PC-9 (cell line): ENCODE measurements around the gene TMPRSS11E. TPM values are rescaled to one million over a fixed set of nuclear protein-coding genes. Genes with fewer than 3 reads are reported as not detected.
"Not testable (repeated sequence)": the region's sequence is repeated elsewhere in the genome, so short reads cannot be mapped to it uniquely, and the experiment has no call there.

Experiments
- BruUV-seq: library from RNA; stranded (reverse); fragments of 400-500 nt; replicated peaks from 2 replicates; lab custom pipeline; 2021; lab: Mats Ljungman, UMichigan
- CTCF ChIA-PET: fragments of 300-600 bp; sonication (Branson Sonifier 250); formaldehyde crosslinking; loops from one replicate; lab custom pipeline; 2022; ENCODE audit warnings: antibody characterized with exemption; lab: Charles Lee
- POLR2A ChIA-PET: fragments of 300-600 bp; sonication (Branson Sonifier 250); formaldehyde crosslinking; loops from one replicate; lab custom pipeline; 2022; ENCODE audit warnings: antibody characterized with exemption; ENCODE audit not compliant: unreplicated experiment; lab: Charles Lee
- DNase-seq, 2 experiments: peaks; one replicate each; pipeline versions ENCODE4 v3.0.0 to v3.0.0-alpha.2; 2015 to 2022; ENCODE audit warnings: mixed read lengths in 1 of 2
- H2AFZ ChIP-seq: fragments of 200-600 bp; sonication (generic); 2 replicates; pipeline ENCODE4 v1.8.1; 2017; ENCODE audit warnings: antibody characterized with exemption
- H3F3A ChIP-seq: fragments of 200-600 bp; sonication (generic); 2 replicates; pipeline ENCODE4 v1.8.1; 2017; ENCODE audit warnings: antibody characterized with exemption, mild to moderate bottlenecking, low read depth; ENCODE audit not compliant: insufficient read depth
- H3K27ac ChIP-seq: fragments of 200-600 bp; sonication (generic); 2 replicates; pipeline ENCODE4 v1.6.1; 2016; ENCODE audit warnings: mixed run types
- H3K27me3 ChIP-seq: fragments of 200-600 bp; sonication (generic); 2 replicates; pipeline ENCODE4 v1.6.1; 2016; ENCODE audit warnings: low read depth, mixed run types; ENCODE audit not compliant: insufficient read depth
- H3K36me3 ChIP-seq: fragments of 200-600 bp; sonication (generic); 2 replicates; pipeline ENCODE4 v1.6.1; 2016; ENCODE audit warnings: low read depth, mixed run types
- H3K4me1 ChIP-seq: fragments of 200-600 bp; sonication (generic); replicated peaks from 2 replicates; pipeline ENCODE4 v1.6.1; 2016; ENCODE audit warnings: mixed run types; ENCODE audit not compliant: insufficient read depth
- H3K4me2 ChIP-seq: fragments of 200-600 bp; sonication (generic); 2 replicates; pipeline ENCODE4 v1.6.1; 2017; ENCODE audit warnings: mixed run types
- H3K4me3 ChIP-seq: fragments of 200-600 bp; sonication (generic); 2 replicates; pipeline ENCODE4 v1.6.1; 2016; ENCODE audit warnings: mixed run types
- H3K79me2 ChIP-seq: fragments of 200-600 bp; sonication (generic); 2 replicates; pipeline ENCODE4 v1.6.1; 2017; ENCODE audit warnings: low read depth, mixed run types
- H3K9me2 ChIP-seq: fragments of 200-600 bp; sonication (generic); 2 replicates; pipeline ENCODE4 v1.8.1; 2017; ENCODE audit warnings: mild to moderate bottlenecking; ENCODE audit not compliant: insufficient read depth
- H3K9me3 ChIP-seq: fragments of 200-600 bp; sonication (generic); 2 replicates; pipeline ENCODE4 v1.8.1; 2016; ENCODE audit warnings: low read depth; ENCODE audit not compliant: insufficient read depth
- H4K20me1 ChIP-seq: fragments of 200-600 bp; sonication (generic); 2 replicates; pipeline ENCODE4 v1.8.1; 2017; ENCODE audit not compliant: insufficient read depth
- CTCF ChIP-seq: fragments of 200-600 bp; sonication (generic); conservative IDR thresholded peaks from 2 replicates; pipeline ENCODE4 v1.6.1; 2017; ENCODE audit warnings: mixed run types, antibody characterized with exemption, mild to moderate bottlenecking, moderate library complexity
- EZH2 ChIP-seq: fragments of 200-600 bp; sonication (generic); IDR thresholded peaks from 2 replicates; pipeline ENCODE4 v1.8.0; 2017; ENCODE audit warnings: antibody characterized with exemption, low read depth
- intact Hi-C: fragments of 100-400 bp; cut with micrococcal nuclease; formaldehyde crosslinking; loops from one replicate; pipeline ENCODE4 v1.10.0; 2022; ENCODE audit not compliant: unreplicated experiment
- total RNA-seq: library from RNA; stranded (reverse); gene quantifications from 2 replicates; pipeline ENCODE4 v1.2.3, GENCODE V29; 2021

TMPRSS11E gene
- total RNA-seq, 1 experiment from 2014 or later, result not detected

DNA sequence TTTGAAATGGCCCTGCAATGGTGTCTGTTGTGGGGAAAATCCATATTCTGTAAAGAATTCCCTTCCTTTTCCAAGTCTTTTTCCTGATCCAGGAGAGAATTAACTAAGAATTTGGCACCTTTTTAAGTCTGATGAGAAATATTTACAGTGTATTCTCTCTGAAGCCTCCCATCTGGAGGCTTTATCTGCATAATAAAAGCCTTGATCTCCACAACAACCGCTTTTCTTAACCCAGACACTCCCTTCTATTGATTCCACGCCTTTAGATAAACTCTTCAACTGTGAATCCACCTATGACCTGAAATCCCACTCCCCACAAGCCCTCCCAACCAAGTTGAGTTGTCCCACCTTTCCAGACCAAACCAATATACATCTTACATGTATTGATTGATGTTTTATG, 43.1 kb upstream of the TMPRSS11E start:
- no peak overlapping the region for H3K27ac ChIP-seq
- no peaks in the 10 kb centered on the region for H4K20me1 ChIP-seq
- DNase-seq, result no peak
- CTCF ChIA-PET, result no interaction called here
- H3K4me1 ChIP-seq, result no peaks in the 10 kb centered on the region
- no TSS peak for BruUV-seq
- POLR2A ChIA-PET, result no interaction called here
- no peaks in the 10 kb centered on the region for H3K27me3 ChIP-seq
- no peak overlapping the region for H3K4me2 ChIP-seq
- no peaks in the 10 kb centered on the region for H3F3A ChIP-seq
- no peaks in the 10 kb centered on the region for H3K36me3 ChIP-seq
- H3K4me3 ChIP-seq, result no peak overlapping the region
- H3K9me3 ChIP-seq, result no peaks in the 10 kb centered on the region
- H3K9me2 ChIP-seq, result no peaks in the 10 kb centered on the region
- intact Hi-C loops, result no loop called here
- no peaks in the 10 kb centered on the region for H3K79me2 ChIP-seq
- TF ChIP-seq EZH2 (no peak), CTCF (no peak)
- no peak overlapping the region for H2AFZ ChIP-seq

DNA sequence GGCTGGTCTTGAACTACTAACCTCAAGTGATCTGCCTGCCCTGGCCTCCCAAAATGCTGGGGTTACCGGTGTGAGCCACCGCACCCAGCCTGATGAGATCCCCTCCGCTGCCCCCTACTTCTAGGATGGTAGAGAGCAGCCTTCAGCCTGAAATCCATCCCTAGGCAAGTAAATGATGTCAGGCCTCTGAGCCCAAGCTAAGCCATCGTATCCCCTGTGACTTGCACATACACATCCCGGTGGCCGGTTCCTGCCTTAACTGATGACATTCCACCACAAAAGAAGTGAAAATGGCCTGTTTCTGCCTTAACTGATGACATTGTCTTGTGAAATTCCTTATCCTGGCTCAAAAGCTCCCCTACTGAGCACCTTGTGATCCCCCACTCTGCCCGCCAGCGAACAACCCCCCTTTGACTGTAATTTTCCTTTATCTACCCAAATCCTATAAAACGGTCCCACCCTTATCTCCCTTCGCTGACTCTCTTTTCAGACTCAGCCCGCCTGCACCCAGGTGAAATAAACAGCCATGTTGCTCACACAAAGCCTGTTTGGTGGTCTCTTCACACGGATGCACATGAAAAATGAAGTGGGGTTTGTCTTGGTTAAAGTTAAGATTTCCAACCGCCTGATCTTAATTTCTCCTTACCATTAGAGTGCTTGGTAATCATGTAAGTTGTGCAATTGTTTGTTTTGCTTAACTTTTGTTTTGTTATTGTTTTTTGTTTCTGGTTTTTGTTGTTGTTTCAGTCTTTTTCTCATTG, 41.4 kb upstream of the TMPRSS11E start:
- DNase-seq, H4K20me1 ChIP-seq, H3K36me3 ChIP-seq, H3K4me1 ChIP-seq, H3K4me3 ChIP-seq, H3K9me3 ChIP-seq, BruUV-seq, H3K4me2 ChIP-seq, H3F3A ChIP-seq, H3K79me2 ChIP-seq, CTCF ChIA-PET, H3K9me2 ChIP-seq, H3K27me3 ChIP-seq, POLR2A ChIA-PET, H2AFZ ChIP-seq, intact Hi-C loops, H3K27ac ChIP-seq: not testable (repeated sequence)

GRCh38 chr4:68406479-68406859, 40.8 kb upstream of the TMPRSS11E start:
- TF ChIP-seq EZH2 (no peak), CTCF (no peak)
- CTCF ChIA-PET, result no interaction called here
- H3K79me2 ChIP-seq, result no peaks in the 10 kb centered on the region

DNA sequence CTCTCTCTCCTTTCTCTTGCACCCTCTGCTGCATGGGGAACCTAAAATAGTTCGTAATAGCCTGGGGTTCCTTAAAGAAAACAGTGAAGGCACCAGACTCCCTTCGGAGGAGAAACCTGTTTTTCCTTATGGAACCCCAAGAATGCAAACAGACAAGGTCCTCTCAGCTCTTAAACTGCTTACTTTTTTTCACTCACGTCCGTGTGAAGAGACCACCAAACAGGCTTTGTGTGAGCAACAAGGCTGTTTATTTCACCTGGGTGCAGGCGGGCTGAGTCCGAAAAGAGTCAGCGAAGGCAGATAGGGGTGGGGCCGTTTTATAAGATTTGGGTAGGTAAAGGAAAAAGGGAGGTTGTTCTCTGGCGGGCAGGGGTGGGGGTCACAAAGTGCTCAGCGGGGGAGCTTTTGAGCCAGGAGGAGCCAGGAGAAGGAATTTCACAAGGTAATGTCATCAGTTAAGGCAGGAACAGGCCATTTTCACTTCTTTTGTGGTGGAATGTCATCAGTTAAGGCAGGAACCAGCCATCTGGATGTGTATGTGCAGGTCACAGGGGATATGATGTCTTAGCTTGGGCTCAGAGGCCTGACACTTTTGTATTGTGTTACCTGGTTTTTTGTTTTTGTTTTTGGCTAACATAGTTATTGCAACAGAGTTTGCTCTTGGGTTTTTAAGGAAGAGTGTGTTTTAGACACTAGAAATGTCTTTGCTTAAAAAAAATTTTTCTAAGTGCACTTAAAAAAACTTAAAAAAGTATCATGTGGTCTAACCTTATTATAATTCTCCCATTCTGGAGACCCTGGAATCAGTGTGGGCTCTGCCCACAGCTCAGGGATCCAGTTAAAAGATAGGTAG, 40.0 kb upstream of the TMPRSS11E start:
- H2AFZ ChIP-seq, CTCF ChIA-PET, H3K4me1 ChIP-seq, H3K4me3 ChIP-seq, H3K9me2 ChIP-seq, H3K79me2 ChIP-seq, H3K27ac ChIP-seq, H3K36me3 ChIP-seq, H3K9me3 ChIP-seq, intact Hi-C loops, POLR2A ChIA-PET, DNase-seq, H4K20me1 ChIP-seq, H3F3A ChIP-seq, H3K4me2 ChIP-seq, BruUV-seq, H3K27me3 ChIP-seq: not testable (repeated sequence)

More at GRCh38 chr4:68406479-68406859, 40.8 kb upstream of the TMPRSS11E start:
- no peaks in the 10 kb centered on the region for H3K9me2 ChIP-seq
- no peaks in the 10 kb centered on the region for H3F3A ChIP-seq
- no peaks in the 10 kb centered on the region for H3K4me1 ChIP-seq
- H4K20me1 ChIP-seq, result no peaks in the 10 kb centered on the region
- no peak overlapping the region for H3K27ac ChIP-seq
- no peak overlapping the region for H2AFZ ChIP-seq
- H3K9me3 ChIP-seq, result no peaks in the 10 kb centered on the region
- no peaks in the 10 kb centered on the region for H3K36me3 ChIP-seq
- H3K27me3 ChIP-seq, result no peaks in the 10 kb centered on the region
- H3K4me3 ChIP-seq, result no peak overlapping the region
- BruUV-seq, result no TSS peak
- POLR2A ChIA-PET, result no interaction called here
- DNase-seq, result no peak
- H3K4me2 ChIP-seq, result no peak overlapping the region
- intact Hi-C loops, result no loop called here
